ENCODE data around the gene DNAJC1.

DNA sequence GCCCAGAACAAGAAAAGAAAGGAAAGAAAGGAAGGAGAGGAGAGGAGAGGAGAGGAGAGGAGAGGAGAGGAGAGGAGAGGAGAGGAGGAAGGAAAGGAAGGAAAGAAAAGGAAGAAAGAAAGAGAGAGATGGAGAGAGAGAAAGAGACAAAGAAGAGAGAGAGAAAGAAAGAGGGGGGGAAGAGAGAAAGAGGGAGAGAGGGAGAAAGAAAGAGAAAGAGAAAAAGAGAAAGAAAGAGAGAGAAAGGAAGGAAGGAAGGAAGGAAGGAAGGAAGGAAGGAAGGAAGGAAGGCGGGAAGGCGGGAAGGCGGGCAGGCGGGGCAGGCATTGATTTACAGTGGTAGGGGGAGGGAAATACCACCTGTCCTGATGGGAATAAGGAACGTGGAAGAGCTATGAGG is 92.7 kb downstream of the DNAJC1 start:
- no peak for TF ChIP-seq GABPA (IDR thresholded peaks at IDR 0.05 in 1 of 2, conservative IDR thresholded peaks at IDR 0.05 in 1 of 2)
- TF ChIP-seq, protein P1, sequence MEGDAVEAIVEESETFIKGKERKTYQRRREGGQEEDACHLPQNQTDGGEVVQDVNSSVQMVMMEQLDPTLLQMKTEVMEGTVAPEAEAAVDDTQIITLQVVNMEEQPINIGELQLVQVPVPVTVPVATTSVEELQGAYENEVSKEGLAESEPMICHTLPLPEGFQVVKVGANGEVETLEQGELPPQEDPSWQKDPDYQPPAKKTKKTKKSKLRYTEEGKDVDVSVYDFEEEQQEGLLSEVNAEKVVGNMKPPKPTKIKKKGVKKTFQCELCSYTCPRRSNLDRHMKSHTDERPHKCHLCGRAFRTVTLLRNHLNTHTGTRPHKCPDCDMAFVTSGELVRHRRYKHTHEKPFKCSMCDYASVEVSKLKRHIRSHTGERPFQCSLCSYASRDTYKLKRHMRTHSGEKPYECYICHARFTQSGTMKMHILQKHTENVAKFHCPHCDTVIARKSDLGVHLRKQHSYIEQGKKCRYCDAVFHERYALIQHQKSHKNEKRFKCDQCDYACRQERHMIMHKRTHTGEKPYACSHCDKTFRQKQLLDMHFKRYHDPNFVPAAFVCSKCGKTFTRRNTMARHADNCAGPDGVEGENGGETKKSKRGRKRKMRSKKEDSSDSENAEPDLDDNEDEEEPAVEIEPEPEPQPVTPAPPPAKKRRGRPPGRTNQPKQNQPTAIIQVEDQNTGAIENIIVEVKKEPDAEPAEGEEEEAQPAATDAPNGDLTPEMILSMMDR (IDR thresholded peaks at IDR 0.05; ENCODE audit: low read depth, low read length, missing input control): no peak
- no peak for TF ChIP-seq HNF4G (IDR thresholded peaks at IDR 0.05)
- TF ChIP-seq EGR1 (IDR thresholded peaks at IDR 0.05; ENCODE audit: low read depth in 2 of 2): no peak
- TF ChIP-seq, protein P2, sequence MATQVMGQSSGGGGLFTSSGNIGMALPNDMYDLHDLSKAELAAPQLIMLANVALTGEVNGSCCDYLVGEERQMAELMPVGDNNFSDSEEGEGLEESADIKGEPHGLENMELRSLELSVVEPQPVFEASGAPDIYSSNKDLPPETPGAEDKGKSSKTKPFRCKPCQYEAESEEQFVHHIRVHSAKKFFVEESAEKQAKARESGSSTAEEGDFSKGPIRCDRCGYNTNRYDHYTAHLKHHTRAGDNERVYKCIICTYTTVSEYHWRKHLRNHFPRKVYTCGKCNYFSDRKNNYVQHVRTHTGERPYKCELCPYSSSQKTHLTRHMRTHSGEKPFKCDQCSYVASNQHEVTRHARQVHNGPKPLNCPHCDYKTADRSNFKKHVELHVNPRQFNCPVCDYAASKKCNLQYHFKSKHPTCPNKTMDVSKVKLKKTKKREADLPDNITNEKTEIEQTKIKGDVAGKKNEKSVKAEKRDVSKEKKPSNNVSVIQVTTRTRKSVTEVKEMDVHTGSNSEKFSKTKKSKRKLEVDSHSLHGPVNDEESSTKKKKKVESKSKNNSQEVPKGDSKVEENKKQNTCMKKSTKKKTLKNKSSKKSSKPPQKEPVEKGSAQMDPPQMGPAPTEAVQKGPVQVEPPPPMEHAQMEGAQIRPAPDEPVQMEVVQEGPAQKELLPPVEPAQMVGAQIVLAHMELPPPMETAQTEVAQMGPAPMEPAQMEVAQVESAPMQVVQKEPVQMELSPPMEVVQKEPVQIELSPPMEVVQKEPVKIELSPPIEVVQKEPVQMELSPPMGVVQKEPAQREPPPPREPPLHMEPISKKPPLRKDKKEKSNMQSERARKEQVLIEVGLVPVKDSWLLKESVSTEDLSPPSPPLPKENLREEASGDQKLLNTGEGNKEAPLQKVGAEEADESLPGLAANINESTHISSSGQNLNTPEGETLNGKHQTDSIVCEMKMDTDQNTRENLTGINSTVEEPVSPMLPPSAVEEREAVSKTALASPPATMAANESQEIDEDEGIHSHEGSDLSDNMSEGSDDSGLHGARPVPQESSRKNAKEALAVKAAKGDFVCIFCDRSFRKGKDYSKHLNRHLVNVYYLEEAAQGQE (IDR thresholded peaks at IDR 0.05): no peak
- TF ChIP-seq ZBTB33 (IDR thresholded peaks at IDR 0.05): no peak
- TF ChIP-seq FOXA1 (IDR thresholded peaks at IDR 0.05): no peak
- no peak for TF ChIP-seq RAD21 (IDR thresholded peaks at IDR 0.05)
- no peak for TF ChIP-seq TAF1 (conservative IDR thresholded peaks at IDR 0.05)
- TF ChIP-seq ATF3 (IDR thresholded peaks at IDR 0.05): no peak
- no peak for TF ChIP-seq JUND (IDR thresholded peaks at IDR 0.05)
- TF ChIP-seq MAX (IDR thresholded peaks at IDR 0.05): no peak
- no peak for TF ChIP-seq HNF4A (conservative IDR thresholded peaks at IDR 0.05)
- no peak for TF ChIP-seq SP1 (IDR thresholded peaks at IDR 0.05)

All from liver (tissue), 3 donors.